RWPE1 (cell line): ENCODE measurements around the gene GPC5.

Experiments used
- CTCF ChIA-PET: fragments of 350-600 bp; sonication (Branson Sonifier 250); formaldehyde crosslinking; extraction: SDS; loops from one replicate; lab custom pipeline; 2021; lab: Yijun Ruan, JAX
- POLR2A ChIA-PET: fragments of 400-600 bp; formaldehyde crosslinking; extraction: SDS; loops from one replicate; lab custom pipeline; 2020; ENCODE audit warnings: antibody characterized with exemption; ENCODE audit not compliant: low non-redundant PET; lab: Yijun Ruan, JAX
- DNase-seq: peaks from one replicate; pipeline ENCODE4 v3.0.0; 2012; ENCODE audit warnings: low spot score
- H3K27ac ChIP-seq: fragments of 450-650 bp; 2 replicates; pipeline ENCODE4 v1.5.1; 2017
- CTCF ChIP-seq: fragments of 450-650 bp; conservative IDR thresholded peaks from 2 replicates; pipeline ENCODE4 v1.5.1; 2017; ENCODE audit warnings: low read depth, mild to moderate bottlenecking

The GPC5 gene

GRCh38 chr13:91863699-91864098 is 465.3 kb downstream of the GPC5 start:
- TF ChIP-seq CTCF = no peak
- POLR2A ChIA-PET = no interaction called here
- DNase-seq = no peak
- CTCF ChIA-PET = no interaction called here
- no peak overlapping the region for H3K27ac ChIP-seq

GRCh38 chr13:91868351-91868750 is 469.9 kb downstream of the GPC5 start:
- no peak for TF ChIP-seq CTCF
- DNase-seq = no peak
- ChIA-PET POLR2A (no interaction called here), CTCF (interaction anchor here (0.6 kb wide), 1 partner anchor 511 kb away, joined by 3 read pairs; no protein-coding TSS in a partner anchor)
- no peak overlapping the region for H3K27ac ChIP-seq

- H3K27ac ChIP-seq = no peak overlapping the region
- CTCF ChIA-PET = no interaction called here
- POLR2A ChIA-PET = no interaction called here
- TF ChIP-seq CTCF = no peak
- no peak for DNase-seq
Observed at GRCh38 chr13:91878491-91878890, 480.1 kb downstream of the GPC5 start.

GRCh38 chr13:91879360-91879759 is 480.9 kb downstream of the GPC5 start:
- TF ChIP-seq CTCF = no peak
- no peak overlapping the region for H3K27ac ChIP-seq
- ChIA-PET CTCF (no interaction called here), POLR2A (no interaction called here)
- DNase-seq = no peak

- no peak for TF ChIP-seq CTCF
- ChIA-PET CTCF (no interaction called here), POLR2A (no interaction called here)
- DNase-seq = no peak
- no peak overlapping the region for H3K27ac ChIP-seq
Observed at GRCh38 chr13:91882918-91883317, 484.5 kb downstream of the GPC5 start.

GRCh38 chr13:91889641-91890040 is 491.2 kb downstream of the GPC5 start:
- H3K27ac ChIP-seq = no peak overlapping the region
- ChIA-PET CTCF (no interaction called here), POLR2A (no interaction called here)
- TF ChIP-seq CTCF = no peak
- DNase-seq = no peak

GRCh38 chr13:91891141-91891540 is 492.7 kb downstream of the GPC5 start:
- CTCF ChIA-PET = interaction anchor here (0.7 kb wide), 1 partner anchor 20 kb away, joined by 3 read pairs; no protein-coding TSS in a partner anchor
- POLR2A ChIA-PET = no interaction called here

More at GRCh38 chr13:91891141-91891540, 492.7 kb downstream of the GPC5 start:
- no peak overlapping the region for H3K27ac ChIP-seq
- TF ChIP-seq CTCF = no peak
- no peak for DNase-seq
